Activated CD4-positive, CD25-positive, alpha-beta regulatory T cell (primary cell): ENCODE measurements around the gene S100B.
"Not testable (repeated sequence)": the region's sequence is repeated elsewhere in the genome, so short reads cannot be mapped to it uniquely, and the experiment has no call there.

Source experiments
- DNase-seq, 4 experiments: peaks; one replicate each; lab custom pipeline; 2025; lab: John Stamatoyannopoulos, UW

Gene S100B

DNA sequence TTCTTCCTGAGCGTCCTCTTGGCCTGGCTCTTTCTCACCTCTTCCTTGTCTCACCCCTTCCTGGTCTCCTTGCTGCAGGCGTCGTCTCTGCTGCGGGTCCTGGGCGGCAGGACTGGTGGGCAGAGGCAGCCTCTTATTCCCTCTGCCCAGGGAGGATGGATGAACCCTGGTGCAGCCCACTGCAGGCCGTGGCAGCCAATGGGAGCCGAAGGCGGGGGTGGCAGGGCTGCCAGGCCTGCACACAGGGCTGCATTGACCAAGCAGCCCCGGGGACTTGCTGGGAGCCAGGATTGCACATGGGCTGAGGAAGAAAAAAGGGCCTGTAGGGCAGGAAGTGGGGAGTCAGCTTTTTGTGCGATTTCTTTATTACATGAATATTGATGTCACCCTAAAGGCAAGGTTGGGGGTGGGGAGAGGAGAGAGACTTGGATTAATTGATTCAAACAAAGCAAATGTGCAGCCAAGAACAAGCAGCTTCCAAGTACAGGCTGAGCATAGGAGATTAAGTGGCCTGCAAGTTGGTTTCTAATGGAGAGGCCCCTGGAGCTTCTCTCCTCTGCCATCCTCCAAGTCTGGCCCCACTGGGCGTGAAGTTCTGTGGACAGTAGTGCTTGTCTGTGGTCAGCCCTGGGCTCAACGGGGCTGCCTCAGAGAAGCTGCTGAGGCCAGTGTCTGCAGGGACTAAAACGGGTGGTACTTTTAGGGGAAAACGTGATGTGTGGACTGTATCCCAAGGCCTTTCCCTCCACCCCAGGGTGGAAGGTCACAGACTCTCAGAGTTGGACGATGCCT lies at the start of gene S100B:
Gene S100B, minus strand, starts transcription at position 108 of the 792 bp plus-strand sequence. CDS start 2,667 bp downstream, outside the sequence.
- no peak for DNase-seq

DNA sequence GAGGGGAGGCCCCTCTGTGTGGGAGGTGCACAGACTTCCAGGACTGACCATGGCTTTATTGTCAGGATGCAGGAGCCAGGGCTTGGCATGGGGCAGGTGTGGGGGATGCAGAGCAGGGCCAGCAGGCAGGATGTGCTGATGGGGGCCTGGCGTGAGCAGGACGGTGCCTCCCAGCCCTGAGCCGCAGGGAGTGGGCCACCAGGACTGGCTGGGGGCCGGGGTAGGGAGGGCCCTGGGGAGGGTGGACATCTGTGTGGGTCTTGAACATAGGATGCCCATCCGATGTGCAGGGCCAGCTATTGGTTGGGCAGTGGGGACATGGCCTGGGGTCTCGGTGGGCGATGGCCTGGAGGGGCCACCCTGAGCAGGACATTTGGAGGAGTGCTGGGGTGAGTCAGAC lies 46.2 kb upstream of the S100B start:
- DNase-seq: no peak

DNA sequence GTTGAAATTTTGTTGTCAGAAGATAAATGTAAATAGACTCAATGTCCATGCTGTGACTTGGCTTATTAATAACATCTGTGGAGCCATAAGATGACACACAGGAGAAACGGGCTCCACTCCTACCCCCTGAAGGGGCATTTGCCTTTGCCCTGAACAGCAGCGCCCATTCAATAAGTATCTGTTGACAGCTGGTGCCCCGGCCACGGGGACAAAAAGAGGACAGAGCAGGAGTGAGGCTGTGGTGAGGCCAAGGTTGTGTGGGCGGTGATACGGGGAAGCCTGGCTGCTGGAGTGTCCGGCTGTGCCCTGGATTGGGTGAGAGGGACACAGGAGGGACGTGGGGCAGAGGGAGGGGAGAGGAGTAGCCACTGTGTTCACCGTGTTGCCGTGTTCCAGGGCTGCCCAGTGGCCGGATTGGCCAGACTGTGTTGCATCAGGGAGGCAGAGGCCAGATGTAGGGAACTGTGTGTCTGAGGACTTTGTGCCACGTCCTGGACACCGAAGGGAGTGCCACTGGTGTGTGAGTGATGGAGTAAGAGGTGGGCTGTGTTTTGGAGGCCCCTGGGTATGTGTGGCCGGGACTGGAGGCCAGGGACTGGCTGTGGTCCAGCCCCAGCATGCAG lies 45.7 kb upstream of the S100B start:
- DNase-seq: no peak

DNA sequence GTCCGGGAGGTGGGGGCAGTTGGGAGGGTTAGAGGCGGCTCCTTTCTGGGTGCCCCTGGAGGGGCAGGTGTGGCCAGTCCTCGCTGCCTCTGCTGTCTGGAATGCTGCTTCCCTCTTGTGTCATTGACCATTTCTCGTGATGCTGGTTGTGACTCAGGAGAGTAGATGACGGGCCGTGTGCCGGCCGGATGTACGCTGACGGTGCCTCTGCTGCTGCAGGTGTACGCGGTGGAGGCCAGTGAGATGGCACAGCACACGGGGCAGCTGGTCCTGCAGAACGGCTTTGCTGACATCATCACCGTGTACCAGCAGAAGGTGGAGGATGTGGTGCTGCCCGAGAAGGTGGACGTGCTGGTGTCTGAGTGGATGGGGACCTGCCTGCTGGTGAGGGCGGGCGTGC lies 44.5 kb upstream of the S100B start:
- DNase-seq: no peak

DNA sequence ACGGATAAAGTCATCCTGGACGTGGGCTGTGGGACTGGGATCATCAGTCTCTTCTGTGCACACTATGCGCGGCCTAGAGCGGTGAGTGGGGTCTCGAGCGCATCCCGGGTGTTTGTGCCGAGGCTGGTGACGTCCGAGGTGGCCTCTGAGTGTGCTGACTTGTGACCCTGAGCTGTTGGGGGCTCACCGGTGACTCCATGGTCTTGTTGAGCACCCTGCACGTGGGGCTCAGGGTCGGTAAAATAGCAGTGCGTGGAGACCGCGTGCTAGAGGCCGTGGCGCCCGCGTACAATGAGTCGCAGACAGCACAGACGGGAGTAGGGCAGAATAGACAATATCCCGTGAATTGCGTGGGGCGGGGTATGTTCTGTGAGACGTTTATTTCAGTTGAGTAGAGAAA lies 43.7 kb upstream of the S100B start:
- no peak for DNase-seq

DNA sequence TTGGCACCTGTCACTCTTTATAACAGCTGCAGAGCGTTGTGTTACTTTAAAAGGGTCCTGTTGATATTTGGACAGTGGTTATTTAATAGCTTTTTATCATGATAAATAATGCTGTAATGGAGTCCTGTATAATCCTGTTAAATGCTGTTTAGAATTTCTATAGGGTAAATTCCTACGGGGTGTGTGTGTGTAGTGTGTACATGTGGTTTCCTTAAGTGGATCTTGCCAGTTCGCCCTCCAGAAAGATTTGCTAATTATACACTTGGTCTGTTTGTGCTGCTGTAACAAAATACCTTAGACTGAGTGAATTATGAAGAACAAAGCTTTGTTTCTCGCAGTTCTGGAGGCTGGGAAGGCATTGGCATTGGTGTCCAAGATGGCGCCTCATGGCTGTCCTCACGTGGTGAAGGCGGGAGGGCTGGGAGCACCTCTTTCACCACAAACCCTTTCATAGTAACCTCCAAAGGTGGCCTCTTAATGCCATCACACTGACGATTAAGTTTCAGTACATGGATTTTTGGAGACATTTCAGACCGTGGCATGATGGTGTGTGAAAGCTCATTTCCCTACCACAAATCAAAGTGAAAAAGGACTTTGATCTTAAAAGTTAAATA lies 41.8 kb upstream of the S100B start:
- DNase-seq: no peak

DNA sequence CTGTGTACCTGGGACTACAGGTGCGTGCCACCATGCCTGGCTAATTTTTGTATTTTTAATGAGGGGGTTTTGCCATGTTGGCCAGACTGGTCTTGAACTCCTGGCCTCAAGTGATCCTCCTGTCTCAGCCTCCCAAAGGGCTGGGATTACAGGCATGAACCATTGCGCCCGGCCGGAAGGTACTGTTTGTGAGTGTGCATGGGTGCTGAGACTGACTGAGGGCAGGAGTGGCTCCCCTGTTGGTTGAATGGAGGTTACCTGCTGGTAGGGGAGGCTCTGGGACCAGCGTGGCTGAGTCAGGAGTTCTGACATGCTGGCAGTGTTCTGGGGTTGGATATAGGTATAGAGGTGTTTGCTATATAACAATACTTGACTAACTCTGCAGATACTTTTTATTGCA lies 41.0 kb upstream of the S100B start:
- no peak for DNase-seq

DNA sequence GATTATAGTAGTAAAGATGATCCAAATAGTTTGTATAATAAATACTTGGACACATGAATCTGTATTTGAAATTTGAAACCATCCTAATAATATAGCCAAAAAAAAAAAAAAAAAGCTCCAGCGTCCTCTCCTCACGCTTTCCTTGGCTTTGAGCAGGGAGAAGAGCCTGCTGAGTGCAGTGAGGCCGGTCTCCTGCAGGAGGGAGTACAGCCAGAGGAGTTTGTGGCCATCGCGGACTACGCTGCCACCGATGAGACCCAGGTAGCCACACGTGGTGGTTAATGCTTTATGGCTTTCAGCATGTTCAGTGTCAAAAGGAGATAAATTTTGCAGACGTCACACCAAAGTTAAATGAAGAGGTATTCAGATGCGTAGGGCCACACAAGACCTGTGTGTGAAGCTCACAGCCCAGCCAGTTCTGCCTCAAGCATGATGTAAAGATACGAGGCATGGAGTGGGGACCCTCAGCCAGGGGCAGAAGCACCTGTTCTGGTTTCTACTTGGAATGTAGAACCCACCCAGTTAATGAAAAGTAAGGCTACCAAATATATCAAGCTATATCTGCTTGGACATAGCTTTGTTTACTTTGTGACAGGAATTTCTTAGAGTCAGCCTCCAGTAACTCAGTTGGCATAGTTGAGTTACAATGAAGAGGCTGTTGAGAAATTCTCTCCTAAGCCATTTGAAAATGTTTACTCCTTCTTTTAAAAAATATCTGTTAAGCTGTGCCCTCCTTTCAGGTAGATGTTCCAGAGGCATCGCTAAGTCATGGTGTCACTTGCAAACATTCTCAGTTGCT lies 38.7 kb upstream of the S100B start:
- DNase-seq: no peak

DNA sequence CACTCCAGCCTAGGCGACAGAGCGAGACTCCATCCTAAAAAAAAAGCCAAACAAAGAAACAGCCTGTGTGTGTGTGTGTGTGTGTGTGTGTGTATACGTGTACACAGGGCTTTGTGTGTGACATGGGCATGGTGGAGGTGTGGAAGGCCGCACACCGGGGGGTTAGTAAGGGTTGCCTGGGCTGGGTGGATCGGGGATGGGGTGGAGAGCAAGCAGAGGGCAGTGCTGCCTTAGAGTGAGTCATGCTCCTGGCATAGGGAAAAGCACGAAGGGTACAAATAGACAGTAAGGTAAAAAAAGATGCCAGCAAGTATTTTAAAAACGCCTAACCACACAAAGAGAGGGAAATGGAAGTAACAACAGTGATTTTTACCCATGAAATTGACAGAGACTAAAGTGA lies 36.8 kb upstream of the S100B start:
- no peak for DNase-seq

DNA sequence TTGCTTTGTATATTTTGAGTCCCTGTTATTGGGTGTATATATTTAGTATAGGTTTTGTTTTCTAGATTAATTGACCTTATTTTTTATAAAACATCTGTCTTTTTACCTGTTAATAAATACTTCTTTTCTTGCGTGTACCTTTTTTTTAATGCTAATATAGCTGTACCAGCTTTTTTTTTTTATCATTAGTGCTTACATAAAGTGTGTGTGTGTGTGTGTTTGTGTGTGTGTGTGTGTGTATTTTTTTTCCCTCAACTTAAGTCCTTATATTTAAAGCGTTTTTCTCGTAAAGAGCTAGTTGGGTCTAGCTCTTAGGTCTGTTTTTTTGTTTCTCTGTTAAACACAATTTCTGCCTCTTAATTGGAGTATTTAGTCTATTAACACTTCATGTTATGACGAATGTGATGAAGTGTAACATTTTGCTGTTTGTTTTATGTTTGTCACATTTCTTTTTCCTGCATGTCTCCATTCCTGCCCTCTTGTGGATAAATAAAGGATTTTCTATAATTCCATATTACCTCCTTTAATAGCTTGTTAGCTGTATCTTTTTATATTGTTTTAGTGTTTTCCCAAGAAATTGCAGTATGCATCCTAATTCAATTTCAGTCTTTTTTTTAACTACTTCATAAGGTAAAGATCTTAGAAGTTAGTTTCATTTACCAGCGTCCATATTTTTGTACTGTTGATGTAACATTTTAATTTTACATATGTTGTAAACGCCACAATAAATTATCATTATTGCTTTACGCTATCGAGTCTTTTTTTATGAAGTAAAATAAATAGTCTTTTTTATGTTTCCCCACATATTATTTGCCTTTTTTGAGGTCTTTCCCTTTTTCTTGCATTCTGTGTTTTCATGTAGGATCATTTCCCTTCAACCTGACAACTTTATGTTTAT lies 34.9 kb upstream of the S100B start:
- no peak for DNase-seq

DNA sequence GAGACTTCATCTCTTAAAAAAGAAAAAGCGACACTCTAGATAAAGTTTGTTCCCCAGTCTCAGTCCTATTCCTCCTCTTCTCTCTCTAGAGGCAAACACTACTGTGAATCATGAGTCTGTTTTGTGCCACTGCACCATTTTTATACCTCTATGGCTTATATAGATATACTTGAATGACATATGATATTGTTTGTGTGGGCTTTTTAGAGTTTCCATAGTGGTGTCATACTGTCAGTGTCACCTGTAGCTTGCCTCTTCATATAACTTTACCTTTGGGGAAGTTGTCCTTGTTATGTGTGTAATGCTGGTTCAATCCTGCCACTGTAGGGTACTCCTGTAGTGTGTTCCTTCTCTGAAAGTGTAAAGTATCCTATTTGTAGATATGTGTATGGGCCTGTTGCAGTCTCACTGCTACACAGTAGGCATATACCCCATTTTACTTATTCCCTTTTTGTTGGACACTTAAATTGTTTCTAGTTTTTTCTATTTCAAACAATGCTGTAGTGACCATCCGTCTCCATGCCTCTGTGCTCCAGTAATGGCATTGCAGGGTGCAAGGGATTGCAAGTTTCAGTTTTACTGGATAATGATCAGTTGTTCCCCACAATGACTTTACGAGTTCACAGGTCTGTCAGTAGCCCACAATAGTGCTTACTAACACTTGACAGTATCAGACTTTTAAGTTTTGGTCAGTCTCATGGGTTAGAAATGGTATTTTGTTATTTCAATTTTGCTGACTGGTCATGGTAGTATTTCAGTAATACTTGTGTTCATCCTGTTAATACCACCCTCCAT lies 33.3 kb upstream of the S100B start:
- no peak for DNase-seq

DNA sequence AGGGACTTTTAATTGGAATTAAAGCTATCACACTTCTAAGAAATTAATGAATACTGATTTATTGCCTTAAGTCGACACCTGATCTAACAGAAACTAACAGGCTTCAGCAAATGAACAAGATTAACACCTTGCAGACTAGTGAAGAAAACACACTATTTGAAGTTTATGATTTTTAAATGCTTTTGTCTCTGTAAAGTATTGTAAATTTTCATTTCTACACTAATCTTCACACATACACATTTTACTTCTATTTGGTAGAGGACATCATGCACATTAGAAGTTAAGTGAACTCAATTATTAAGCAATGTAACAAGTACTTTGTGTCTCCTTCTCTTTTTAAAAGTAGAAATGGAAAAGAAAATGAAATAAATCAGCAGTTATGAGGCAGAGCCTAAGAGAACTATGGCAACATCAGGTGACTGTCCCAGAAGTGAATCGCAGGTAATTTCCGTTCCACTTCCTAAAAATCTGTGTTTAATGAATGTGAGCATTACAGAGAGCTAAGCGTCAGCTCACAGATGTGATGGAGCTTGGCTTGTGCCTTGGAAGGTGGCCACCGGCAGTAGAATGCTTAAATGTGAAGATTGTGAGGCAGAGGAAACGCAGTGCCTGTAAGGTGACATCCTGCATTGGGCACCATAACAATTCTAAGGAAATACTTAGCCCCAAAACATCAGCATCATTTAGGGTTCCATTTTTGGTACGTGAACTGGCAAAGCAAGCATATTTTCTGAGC lies 31.8 kb upstream of the S100B start:
- no peak for DNase-seq

DNA sequence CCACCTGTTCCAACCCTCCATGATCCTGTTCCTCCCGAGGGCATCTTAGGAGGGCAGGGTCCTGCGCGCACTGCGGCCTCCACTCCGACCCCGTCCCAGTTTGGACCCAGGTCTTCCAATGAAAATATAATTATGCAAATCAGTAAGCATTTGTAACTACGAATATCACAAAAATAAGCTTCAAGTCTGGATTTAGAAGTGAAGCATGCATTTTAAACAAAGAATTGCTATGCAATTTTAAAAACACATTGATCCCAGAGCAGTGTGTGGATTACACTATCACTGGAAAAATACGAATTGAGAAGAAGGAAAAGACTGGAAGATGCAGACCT lies 31.3 kb upstream of the S100B start:
- no peak for DNase-seq

DNA sequence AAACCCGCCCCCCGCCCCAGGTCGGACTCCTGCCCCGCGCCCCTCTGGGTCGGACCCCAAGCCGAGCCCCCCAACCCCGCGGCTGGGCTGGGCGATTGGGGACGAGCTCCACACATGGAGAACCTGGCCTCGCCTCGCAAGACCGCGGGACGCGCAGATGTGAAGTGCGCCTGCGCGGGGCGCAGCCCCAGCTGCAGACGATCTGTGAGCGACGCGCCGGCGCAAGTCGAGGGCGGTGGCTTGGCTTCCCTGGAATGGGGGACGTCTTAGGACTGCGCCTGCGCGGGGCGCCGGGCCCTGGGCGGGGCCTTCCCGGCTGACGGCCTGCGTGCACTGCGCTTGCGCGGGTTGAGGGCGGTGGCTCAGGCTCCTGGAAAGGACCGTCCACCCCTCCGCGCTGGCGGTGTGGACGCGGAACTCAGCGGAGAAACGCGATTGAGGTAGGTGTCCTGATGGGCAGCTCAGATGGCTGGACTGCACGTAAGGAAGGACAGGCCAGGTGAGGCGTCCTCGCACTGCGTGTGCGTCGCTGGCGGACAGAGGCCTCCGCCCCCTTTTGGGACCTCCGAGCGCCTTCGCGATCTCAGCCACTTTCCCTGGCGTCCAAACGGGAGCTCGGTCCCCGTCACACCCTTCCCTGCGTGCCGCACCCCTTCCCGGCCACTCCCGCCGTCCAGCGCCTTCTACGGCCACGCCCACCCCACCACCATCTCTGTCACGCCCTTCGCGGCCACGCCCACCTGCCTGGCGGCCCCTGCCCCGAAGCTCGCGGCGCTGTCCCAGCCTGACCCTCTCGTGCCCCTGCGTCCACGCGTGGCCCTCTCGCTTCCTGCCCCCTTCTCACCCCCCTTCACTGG lies 30.7 kb upstream of the S100B start, which contains the start of gene PRMT2:
Gene PRMT2, plus strand, starts transcription at position 351 of the 857 bp plus-strand sequence. CDS start 1,278 bp downstream, outside the sequence.
- peak; percentile 94 to 98 (median 96) for DNase-seq

DNA sequence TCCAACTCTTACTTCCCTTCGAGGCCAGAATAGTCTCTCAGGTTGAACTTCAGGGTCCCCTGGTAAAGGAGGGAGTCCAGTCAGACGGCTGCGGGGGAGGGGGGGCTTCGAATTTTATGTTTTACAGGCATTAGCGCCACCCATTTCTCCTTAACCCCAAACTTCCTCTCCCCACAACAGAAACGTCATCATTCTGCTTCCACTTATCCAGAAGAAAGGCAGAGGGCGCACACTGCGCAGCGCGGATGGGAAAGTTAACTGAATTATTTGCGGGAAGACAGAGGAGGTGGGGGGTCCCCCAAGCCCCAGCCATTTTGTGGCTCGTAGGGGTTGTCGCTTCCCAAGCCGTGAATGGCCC lies 30.1 kb upstream of the S100B start:
- DNase-seq: no peak

DNA sequence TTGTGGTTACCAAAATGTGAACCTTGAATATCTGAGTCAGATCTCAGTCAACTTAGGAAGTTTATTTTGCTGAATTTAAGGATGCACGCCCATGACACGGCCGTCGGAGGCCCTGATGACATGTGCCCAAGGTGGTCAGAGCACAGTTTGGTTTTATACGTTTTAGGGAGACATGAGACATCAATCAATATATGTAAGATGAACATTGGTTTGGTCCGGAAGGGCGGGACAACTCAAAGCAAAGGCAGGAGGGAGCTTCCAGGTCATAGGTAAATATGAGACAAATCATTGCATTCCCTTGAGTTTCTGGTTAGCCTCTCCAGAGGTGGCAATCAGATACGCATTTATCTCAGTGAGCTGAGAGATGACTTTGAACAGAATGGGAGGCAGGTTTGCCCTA lies 29.5 kb upstream of the S100B start:
- no peak for DNase-seq

DNA sequence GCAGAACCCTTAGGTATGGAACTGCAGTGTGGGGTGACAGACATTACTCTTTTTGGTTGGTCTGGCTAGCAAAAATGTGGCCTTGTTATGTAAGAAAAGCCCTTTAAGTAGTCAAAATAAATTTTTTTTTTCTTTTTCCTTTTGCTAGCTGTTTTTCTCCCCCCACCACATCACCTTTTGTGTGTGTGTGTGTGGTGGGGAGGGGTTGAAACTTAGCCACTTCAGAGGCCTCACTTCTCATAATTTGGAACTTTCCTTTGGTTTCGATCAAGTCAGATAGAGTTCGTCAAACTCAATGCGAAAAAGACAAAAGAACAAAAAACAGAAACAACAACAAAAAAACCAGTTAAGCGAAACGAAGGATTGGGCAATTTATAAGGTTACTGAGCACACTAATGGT lies 28.7 kb upstream of the S100B start:
- DNase-seq: no peak

DNA sequence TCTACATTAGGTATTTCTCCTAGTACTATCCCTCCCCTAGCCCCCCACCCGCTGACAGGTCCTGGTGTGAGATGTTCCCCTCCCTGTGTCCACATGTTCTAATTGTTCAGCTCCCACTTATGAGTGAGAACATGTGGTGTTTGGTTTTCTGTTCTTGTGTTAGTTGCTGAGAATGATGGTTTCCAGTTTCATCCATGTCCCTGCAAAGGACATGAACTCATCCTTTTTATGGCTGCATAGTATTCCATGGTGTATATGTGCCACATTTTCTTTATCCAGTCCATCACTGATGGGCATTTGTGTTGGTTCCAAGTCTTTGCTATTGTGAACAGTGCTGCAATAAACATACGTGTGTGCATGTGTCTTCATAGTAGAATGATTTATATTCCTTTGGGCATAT lies 26.0 kb upstream of the S100B start:
- not testable (repeated sequence) for DNase-seq

DNA sequence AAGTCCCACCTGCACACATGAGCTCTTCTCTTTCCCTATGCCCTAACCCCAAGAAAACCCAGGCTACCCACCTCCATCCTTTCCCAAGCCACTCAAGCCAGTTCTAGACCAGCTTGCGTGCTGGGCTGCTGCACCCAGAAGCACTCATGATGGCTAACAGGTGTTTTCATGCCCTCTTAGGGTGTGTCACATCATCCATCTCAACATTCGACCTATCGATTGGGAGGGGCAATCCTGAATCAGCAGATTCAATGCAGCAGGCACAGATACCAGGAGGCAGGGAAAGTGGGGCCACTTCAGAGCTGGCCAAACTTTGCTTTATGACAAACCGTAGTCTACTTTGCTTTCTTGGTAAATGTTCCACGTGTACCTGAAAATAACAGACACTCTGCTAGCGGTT lies 24.0 kb upstream of the S100B start:
- DNase-seq: no peak
